Suprapubic skin (tissue), 4 donors: ENCODE data around the gene CADPS2.

Experiments
- EP300 ChIP-seq: sonication (generic); formaldehyde crosslinking; IDR thresholded peaks from one replicate; pipeline ENCODE4 v1.6.1; 2017; ENCODE audit warnings: antibody characterized with exemption
- POLR2A ChIP-seq, 2 donors: fragments of 450-650 bp; IDR thresholded peaks; one replicate each; pipeline ENCODE4 v1.6.1; 2017; ENCODE audit warnings: antibody characterized with exemption in 2 of 2, mild to moderate bottlenecking in 2 of 2, moderate library complexity in 2 of 2
- POLR2AphosphoS5 ChIP-seq, 3 donors: sonication (generic); formaldehyde crosslinking; IDR thresholded peaks; one replicate each; pipeline ENCODE4 v1.6.1; 2017; ENCODE audit warnings: antibody characterized with exemption in 3 of 3
- TF ChIP-seq, protein P1 (sequence below), 2 donors: fragments of 200-600 bp in 1 of 2; fragments of 450-650 bp in 1 of 2; sonication (generic) in 1 of 2; IDR thresholded peaks; one replicate each; pipeline ENCODE4 v1.5.1; 2016 to 2019; ENCODE audit warnings: antibody characterized with exemption in 2 of 2, mild to moderate bottlenecking in 1 of 2, moderate library complexity in 1 of 2

DNA sequence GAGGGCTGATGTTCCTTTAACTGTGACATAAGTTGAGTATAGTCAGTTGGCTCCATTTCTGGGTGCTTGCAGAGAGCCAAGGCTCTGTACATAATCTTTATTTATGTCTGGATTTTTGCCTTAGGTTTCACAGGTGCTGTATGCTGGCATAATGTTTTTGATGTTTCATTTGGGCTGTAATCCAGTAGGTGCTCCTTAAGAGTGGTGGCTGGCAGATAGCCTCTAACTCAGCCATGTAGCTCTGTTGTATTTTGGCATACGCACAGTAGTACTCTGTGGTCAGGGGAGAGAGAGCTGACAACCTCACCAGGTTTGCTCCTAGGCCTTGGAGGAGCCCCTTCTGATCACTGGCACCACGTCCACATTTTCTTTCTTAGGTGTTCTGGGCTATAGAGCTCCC is 248.5 kb downstream of the CADPS2 start:
- TF ChIP-seq EP300 (no peak), POLR2A (IDR thresholded peaks at IDR 0.05) (no peak), POLR2AphosphoS5 (IDR thresholded peaks at IDR 0.05) (no peak)
- TF ChIP-seq, protein P1, sequence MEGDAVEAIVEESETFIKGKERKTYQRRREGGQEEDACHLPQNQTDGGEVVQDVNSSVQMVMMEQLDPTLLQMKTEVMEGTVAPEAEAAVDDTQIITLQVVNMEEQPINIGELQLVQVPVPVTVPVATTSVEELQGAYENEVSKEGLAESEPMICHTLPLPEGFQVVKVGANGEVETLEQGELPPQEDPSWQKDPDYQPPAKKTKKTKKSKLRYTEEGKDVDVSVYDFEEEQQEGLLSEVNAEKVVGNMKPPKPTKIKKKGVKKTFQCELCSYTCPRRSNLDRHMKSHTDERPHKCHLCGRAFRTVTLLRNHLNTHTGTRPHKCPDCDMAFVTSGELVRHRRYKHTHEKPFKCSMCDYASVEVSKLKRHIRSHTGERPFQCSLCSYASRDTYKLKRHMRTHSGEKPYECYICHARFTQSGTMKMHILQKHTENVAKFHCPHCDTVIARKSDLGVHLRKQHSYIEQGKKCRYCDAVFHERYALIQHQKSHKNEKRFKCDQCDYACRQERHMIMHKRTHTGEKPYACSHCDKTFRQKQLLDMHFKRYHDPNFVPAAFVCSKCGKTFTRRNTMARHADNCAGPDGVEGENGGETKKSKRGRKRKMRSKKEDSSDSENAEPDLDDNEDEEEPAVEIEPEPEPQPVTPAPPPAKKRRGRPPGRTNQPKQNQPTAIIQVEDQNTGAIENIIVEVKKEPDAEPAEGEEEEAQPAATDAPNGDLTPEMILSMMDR (IDR thresholded peaks at IDR 0.05) = no peak
